ENCODE data around the gene ESRRB. TPM values are rescaled to one million over a fixed set of nuclear protein-coding genes. Genes with fewer than 3 reads are reported as not detected.

ESRRB gene
- polyA plus RNA-seq, 1 of the 3 experiments (the other 2 are of a cell fraction) = 0.05 TPM

GRCh38 chr14:76484355-76484754, 108.4 kb downstream of the ESRRB start:
- H3F3A ChIP-seq (replicated peaks; ENCODE audit: insufficient read depth) = no peaks in the 10 kb centered on the region
- H3K4me1 ChIP-seq (ENCODE audit: control insufficient read depth in 1 of 2, insufficient read depth in 2 of 2, low read depth in 1 of 2, low read length in 1 of 2) = peaks cover 0 to 38% of the 10 kb centered on the region in 2 experiments; a peak in 1 of 4 replicates
- TF ChIP-seq RCOR1 (IDR thresholded peaks at IDR 0.05; ENCODE audit: low read length) (no peak), GABPA (IDR thresholded peaks at IDR 0.05; ENCODE audit: low read depth) (no peak), IRF3 (IDR thresholded peaks at IDR 0.05; ENCODE audit: low read depth, low read length) (no peak), EP300 (IDR thresholded peaks at IDR 0.05; ENCODE audit: borderline replicate concordance in 1 of 2, low read depth in 1 of 2, low read length in 1 of 2) (no peak), SMC3 (IDR thresholded peaks at IDR 0.05; ENCODE audit: low read depth, low read length) (no peak), RFX5 (IDR thresholded peaks at IDR 0.05; ENCODE audit: low read length) (no peak), POLR2AphosphoS5 (IDR thresholded peaks at IDR 0.05; ENCODE audit: low read depth, low read length) (no peak), USF2 (IDR thresholded peaks at IDR 0.05; ENCODE audit: borderline replicate concordance, low read depth, low read length) (no peak), RAD21 (IDR thresholded peaks at IDR 0.05; ENCODE audit: low read length) (no peak), MXI1 (IDR thresholded peaks at IDR 0.05; ENCODE audit: low read depth, low read length) (no peak), MAX (IDR thresholded peaks at IDR 0.05; ENCODE audit: low read depth) (no peak), ELF1 (IDR thresholded peaks at IDR 0.05) (no peak), CTCF (IDR thresholded peaks at IDR 0.05) (no peak), RXRA (IDR thresholded peaks at IDR 0.05; ENCODE audit: borderline replicate concordance, low read depth) (no peak)
- H3K9me2 ChIP-seq = no peaks in the 10 kb centered on the region
- H2AFZ ChIP-seq (ENCODE audit: low read depth) = no peak overlapping the region
- no peaks in the 10 kb centered on the region; the same call in 1 of the 2 replicates for H3K27me3 ChIP-seq (ENCODE audit: insufficient read depth)
- ChIA-PET POLR2A (no interaction called here), CTCF (interaction anchor here (1.1 kb wide), 1 partner anchor 20 kb away, joined by 3 read pairs; no protein-coding TSS in a partner anchor)
- H3K27ac ChIP-seq (ENCODE audit: low read depth in 2 of 2, low read length in 1 of 2) = no peak overlapping the region
- H3K79me2 ChIP-seq (ENCODE audit: insufficient read depth) = no peaks in the 10 kb centered on the region
- H4K20me1 ChIP-seq (ENCODE audit: insufficient read depth) = no peaks in the 10 kb centered on the region
- WGBS (ENCODE audit: low lambda C conversion rate) = 71% methylated on average over 3 of the region's 5 CpGs
- H3K4me2 ChIP-seq = no peak overlapping the region
- no peaks in the 10 kb centered on the region for H3K36me3 ChIP-seq (replicated peaks in 1 of 2; ENCODE audit: control insufficient read depth in 1 of 2, insufficient read depth in 2 of 2, low read length in 1 of 2)
- no peak overlapping the region for H3K9ac ChIP-seq
- no peak overlapping the region for H3K4me3 ChIP-seq (ENCODE audit: low read depth in 2 of 2, low read length in 1 of 2)
- H3K9me3 ChIP-seq = no peaks in the 10 kb centered on the region
- DNase-seq = no peak
